ENCODE data around the gene BAZ2B.

DNA sequence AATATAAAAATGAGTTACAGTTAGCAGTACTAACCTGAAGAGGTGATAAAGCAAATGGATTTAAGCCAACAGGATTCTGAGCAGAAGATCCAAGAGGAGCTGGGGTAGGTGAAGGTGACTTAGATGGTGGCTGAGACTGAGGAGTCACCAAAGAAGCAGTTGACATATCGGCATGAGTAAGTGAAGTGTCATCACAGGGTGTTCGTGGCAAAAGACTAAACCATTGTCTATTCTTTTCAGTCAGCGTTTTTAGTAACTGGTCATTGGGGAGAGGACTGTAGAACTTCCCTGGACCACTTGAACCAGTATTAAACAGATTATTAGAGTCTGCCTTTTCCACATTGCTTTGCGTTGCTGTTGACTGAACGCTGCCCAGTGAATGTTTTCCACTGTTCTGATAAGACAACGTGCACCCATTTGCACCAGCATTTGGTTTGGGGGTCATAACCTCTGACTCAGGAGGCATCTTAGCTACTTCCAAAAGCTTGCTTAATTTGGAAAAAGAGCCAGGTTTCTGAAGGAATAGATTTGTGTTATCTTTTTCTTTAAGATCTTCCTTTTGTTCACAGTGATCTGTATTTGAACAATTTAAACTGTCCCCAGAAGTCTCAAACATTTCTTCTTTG, 266.6 kb downstream of the BAZ2B start:
- TF ChIP-seq, protein P1, sequence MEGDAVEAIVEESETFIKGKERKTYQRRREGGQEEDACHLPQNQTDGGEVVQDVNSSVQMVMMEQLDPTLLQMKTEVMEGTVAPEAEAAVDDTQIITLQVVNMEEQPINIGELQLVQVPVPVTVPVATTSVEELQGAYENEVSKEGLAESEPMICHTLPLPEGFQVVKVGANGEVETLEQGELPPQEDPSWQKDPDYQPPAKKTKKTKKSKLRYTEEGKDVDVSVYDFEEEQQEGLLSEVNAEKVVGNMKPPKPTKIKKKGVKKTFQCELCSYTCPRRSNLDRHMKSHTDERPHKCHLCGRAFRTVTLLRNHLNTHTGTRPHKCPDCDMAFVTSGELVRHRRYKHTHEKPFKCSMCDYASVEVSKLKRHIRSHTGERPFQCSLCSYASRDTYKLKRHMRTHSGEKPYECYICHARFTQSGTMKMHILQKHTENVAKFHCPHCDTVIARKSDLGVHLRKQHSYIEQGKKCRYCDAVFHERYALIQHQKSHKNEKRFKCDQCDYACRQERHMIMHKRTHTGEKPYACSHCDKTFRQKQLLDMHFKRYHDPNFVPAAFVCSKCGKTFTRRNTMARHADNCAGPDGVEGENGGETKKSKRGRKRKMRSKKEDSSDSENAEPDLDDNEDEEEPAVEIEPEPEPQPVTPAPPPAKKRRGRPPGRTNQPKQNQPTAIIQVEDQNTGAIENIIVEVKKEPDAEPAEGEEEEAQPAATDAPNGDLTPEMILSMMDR (IDR thresholded peaks at IDR 0.05), result no peak
- no peak for TF ChIP-seq POLR2A (IDR thresholded peaks at IDR 0.05)

All from right lobe of liver (tissue), 4 donors.